NCI-H2227 treated with DMSO at 0.1 percent for 48 hours (cell line): ENCODE results near the gene SFRP2.

Experiments
- DNase-seq: peaks from one replicate; lab custom pipeline; 2025; lab: John Stamatoyannopoulos, UW

Gene SFRP2, protein sequence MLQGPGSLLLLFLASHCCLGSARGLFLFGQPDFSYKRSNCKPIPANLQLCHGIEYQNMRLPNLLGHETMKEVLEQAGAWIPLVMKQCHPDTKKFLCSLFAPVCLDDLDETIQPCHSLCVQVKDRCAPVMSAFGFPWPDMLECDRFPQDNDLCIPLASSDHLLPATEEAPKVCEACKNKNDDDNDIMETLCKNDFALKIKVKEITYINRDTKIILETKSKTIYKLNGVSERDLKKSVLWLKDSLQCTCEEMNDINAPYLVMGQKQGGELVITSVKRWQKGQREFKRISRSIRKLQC

DNA sequence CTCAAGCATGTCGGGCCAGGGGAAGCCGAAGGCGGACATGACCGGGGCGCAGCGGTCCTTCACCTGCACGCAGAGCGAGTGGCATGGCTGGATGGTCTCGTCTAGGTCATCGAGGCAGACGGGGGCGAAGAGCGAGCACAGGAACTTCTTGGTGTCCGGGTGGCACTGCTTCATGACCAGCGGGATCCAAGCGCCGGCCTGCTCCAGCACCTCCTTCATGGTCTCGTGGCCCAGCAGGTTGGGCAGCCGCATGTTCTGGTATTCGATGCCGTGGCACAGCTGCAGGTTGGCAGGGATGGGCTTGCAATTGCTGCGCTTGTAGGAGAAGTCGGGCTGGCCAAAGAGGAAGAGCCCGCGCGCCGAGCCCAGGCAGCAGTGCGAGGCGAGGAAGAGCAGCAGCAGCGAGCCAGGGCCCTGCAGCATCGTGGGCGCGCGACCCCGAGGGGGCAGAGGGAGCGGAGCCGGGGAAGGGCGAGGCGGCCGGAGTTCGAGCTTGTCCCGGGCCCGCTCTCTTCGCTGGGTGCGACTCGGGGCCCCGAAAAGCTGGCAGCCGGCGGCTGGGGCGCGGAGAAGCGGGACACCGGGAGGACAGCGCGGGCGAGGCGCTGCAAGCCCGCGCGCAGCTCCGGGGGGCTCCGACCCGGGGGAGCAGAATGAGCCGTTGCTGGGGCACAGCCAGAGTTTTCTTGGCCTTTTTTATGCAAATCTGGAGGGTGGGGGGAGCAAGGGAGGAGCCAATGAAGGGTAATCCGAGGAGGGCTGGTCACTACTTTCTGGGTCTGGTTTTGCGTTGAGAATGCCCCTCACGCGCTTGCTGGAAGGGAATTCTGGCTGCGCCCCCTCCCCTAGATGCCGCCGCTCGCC is at the start of gene SFRP2:
Gene SFRP2, minus strand, starts transcription at position 671 of the 864 bp plus-strand sequence. Its CDS starts 248 bp downstream, at position 423.
- no peak for DNase-seq

DNA sequence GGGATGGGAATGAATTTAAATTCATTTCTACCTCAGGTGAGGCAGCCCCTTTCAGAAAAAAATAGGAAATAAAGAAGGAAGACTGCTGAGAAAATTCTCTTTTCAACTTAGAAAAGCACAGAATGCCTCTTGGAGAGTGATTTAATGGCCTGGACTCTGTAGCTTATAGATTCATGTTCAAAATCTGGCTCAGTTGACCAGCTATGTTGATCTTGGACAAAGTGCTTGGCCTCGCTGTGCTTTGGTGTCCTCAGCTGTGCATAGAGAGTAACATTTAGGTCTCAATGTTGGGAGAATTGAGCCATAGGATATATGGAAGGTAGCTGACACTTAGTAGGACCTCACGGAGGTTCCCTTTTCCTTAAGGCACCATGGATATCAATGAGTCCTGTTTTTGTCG is 49.7 kb upstream of the SFRP2 start:
- DNase-seq, result no peak

DNA sequence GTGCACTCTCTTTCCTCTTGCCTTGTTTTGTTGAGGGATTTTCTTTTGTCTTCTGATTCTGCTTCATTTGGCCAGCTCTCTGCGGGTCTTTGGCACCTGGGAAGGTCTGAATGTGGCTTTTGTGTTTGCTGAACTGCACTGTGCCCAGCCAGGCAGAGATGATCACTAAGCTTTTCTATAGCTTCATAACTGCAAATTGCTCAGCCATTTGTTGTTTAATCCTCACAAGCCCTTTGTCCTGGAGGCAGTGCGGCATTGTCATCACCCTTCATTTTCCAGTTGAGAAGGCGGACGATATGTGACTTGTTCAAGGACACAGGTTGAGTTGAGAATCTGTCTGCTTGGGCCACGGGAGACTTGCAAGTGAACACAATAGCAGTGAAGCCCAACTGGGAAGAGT is 46.0 kb upstream of the SFRP2 start:
- DNase-seq, result no peak

DNA sequence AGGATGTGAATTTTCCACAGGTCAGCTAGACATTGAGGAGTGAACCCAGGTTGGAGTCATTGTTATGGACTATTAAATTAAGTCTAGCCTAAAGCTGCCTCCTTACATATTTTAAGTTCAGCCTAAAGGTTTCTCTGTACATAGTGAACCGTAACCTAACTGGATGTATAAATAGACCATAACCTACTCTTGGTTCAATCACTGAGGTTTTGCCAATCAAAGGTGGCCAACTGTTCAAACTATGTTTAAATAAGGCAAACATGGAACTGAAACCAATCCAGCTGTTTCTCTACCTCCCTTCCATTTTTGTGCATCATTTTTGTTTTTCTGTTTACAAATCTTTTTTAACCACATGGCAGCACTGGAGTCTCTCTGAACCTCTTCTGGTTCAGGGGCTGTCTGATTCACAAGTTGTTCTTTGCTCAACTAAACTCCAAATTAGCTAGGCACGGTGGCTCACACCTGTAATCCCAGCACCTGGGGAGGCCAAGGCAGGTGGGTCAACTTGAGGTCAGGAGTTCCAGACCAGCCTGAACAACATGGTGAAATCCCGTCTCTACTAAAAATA is 43.9 kb upstream of the SFRP2 start:
- no peak for DNase-seq

DNA sequence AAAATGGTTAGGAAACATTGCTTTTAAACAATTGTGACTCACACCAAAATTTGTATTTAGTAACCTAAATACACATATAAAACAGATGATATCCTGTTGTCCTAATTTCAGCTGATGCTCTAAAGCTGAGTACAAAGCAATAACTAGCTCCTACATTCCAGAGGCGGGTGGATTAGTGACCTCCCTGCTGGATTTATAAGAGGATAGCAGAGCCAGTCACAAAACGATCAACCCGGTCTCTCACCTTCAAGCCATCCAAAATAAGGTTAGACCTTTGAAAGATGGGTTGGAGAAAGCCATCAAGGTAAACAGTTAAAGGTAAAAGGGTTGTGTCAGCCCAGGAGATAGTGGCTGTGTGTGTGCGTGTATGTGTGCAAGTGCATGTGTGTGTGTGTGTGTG is 43.2 kb upstream of the SFRP2 start:
- no peak for DNase-seq

DNA sequence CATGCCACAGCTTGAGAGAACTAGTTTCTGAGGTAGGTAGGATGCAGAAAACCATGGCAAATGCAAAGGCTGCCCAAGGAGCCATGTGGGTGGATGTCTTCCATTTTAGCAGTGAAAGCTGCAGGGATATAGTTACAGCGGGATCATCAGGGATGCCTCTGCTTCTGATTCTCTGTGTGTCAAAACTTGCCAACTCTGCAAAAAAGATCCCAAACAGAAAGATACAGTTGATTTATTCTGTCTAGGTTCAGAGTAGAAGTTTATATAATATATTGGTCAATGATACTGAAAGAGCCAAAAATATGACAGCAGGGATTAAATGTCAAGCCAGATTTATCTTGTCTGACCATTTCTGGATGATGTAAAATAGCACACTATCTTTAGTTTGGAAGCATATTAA is 42.4 kb upstream of the SFRP2 start:
- DNase-seq, result no peak

DNA sequence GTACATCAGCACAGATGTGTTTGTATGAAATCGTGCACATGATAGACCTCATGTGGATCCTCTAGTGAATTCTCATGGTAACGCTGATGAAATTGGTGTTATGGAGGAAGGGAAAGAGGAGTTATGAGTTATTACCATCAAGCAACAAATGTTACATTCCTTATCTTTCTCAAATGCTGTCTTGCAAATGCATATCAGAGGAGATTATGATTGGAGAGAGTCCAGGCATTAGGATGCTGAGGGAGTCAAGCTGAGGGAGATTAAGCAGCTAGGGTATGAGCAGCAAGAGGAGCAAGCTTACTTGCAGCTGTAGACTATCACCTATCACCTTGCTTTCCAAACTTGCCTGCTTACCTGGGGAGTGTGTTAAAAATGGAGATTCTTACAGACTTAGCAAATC is 36.8 kb upstream of the SFRP2 start:
- DNase-seq, result no peak

DNA sequence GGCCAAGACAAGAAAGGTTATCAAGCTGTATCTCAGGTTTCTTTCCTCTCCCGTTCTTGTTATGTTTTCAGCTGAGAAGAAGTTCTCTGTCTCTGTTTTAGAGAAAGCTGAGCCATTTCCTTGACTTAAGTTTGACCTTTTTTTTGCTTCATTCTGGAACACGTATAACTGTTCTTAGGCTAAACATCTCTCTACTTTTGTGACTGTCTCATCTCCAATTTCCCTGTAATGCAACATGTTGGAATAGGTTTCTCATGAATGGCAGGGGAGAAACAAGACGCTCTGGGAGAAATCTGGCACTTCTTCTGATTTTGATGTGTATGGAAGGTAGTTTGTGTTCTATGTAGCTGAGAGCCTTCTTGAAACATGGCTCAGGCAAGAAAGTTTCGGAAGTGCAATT is 36.2 kb upstream of the SFRP2 start:
- DNase-seq, result no peak

DNA sequence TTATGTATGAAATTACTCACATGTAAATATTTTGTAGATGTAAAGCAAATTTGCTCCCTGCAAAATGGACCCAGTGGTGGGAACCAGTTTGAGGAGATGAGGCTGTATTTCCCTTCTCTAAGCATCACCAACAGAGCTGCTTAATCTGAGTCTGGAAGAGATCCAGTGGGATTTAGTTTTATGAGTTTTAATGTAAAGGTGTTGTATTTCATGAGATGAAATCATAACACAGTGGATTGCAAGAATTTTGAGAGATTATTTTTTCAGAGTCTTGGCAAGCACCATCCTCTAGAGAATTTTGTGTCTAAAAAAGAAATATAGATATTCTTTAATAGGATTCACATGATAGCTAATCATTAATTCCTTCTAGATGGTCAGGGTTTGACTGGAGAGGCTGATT is 35.6 kb upstream of the SFRP2 start:
- no peak for DNase-seq

DNA sequence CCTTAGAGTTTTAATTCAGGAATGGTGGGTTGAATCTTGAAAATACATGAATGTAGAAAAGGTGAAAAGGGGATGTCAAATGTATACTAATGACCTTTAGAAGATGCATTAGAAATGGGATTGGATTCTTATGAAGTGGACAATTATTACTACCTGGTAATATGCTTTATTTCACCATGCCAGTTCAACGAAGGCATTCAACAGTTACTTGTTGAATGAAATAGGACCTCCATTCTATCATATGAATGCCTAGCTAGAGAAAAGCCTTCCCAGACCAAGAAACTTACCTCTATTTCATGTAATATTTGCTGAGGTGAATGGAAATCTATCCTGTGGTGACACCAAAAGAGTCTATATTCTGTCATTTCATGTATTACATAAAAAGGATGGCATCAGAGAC is 34.6 kb upstream of the SFRP2 start:
- DNase-seq, result no peak

DNA sequence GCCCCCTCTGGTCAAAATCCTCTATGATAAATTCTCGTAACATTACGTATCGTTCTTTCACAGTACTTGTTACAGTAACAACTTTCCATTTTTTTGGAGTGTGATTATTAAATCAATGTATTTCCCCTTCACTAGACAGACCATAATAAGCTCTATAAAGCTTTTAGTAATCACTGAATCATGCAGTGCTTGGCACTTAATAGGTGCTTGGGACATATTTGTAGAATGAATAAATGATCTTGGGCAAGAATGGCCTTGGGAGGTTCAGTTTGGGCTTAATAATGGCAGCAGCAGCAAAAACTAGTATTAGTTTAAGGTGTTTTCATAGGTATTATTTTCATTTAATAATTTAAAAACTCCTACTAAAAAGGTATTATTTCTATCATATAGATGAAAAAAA is 33.4 kb upstream of the SFRP2 start:
- no peak for DNase-seq

DNA sequence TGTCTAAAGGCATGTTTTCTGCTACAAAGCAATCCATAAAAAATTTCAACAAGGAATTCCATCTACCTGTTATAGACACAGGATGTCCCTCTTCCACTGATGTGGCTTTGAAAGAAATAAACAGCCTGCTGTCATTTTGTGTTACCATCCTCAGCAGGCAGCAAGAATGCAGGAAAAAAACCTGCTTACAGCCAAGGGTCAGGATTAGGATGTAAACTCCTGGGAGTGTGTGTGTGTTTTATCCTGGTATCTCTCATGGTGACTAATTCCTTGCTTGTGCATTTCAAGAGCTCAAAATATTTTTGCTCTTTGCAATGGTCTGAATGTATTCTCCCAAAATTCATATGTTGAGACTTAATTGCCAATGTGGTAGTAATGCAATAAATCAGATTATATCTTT is 28.6 kb upstream of the SFRP2 start:
- DNase-seq, result no peak

DNA sequence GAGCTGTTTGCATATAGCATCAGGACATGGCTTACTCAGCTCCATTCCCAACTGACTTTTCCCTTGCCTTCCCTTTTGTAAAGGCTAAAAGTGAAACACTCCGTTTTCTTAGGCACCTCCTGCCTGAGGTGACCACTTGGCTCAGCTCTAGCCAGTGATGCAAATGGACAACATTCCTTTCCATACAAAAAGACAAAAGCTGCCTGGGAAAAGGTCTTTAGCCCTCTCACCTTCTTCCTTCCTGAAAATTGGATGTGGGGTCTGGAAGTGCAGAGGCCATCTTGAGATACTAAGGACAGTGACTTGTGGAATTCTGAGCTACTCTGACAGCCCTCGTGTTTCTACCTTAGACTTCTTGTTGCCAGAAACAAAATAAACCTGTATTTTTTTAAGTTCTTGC is 27.7 kb upstream of the SFRP2 start:
- DNase-seq, result no peak

DNA sequence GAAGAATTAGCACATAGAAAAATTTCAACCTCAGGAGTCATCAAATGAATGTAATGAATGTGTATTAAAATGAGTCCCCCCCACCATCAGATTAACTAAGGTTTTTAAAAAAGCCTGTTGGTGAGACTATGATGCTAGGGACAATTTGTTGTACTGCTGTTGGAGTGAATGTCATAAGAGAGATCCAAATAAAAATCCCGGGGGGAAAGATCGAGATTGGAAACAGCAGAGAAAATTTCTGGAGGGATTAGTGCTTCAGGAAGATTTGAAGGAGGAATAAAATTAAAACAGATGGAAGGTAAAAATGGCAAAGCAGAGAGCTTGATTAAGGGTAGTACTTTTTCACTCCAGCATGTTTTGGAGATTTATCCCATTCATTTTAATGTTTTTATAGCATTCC is 25.9 kb upstream of the SFRP2 start:
- no peak for DNase-seq

DNA sequence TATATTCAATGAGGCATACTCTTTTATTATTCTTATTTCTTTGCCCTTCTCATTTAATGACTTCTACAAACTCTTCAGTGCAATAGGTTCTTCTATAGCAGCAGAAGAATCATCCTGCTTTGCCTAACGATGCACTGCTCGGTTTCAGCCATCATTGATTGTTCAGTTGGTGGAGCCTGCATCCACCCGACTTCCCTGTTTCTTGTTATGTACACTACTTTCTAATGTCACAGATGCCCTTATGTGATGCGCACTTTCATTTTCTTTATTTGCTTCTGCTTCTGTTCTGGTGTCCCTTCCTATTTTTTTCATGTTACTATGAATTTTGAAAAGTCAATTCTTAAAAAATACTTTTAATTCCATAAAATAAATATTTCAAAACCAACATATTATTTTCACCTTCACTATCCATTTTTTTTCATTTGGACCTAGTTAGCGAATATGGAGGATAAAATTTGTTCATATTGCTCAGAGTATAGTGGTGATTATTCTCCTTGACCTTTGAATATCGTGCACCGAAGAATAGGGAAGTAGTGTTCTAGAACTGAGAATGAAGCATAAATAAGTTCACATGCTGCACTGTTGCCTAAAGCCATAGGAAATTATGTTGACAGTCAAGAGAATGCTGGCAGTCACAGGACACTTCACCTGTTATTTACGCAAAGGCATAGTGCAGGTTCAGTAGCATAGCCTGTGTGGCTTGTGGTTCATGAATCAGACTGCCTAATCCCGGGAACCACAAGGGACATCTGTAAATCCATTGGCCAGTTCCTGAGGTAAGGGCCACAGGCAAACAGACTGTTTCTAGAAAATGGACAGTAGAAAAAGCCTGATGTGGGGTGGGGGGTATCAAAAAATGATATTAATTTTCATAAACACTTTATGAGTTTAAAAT is 21.3 kb upstream of the SFRP2 start:
- DNase-seq, result no peak

DNA sequence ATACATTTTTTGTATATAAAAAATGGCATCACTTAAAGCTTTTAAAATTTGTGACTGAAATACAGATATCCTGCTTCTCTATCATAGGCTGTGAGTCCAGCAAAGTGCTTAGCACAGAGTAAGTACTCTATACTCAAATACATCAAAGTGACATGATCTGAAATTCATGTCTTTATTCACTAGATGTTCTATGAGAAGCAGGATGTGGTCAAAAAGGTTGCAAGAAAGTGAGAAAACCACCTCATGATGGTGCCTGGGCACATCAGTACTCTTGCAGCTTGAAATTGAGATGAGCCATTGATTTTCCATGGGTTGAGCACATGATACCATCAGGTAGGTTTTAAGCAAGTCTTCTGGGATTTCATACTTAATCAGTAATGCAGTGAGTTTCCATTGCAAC is 20.4 kb upstream of the SFRP2 start:
- DNase-seq, result no peak

DNA sequence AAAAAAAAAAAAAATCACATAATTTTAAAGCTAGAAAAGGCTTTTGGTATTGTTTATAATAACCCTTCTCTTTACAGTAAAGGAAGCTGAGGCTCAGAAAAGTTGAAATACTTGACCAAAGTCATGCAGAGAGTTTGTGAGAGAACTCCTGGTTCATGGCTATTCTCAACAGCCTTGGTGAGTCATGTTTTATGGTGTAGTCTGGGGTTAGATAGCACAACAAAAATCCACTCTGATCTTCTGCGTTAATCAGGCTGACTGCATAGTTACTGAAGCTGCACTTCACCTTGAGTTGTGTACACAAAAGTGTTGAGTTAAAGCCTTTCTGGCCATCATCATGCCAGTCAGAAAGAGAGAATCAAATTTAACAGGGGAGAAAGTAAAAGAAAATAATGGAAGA is 19.3 kb upstream of the SFRP2 start:
- no peak for DNase-seq

DNA sequence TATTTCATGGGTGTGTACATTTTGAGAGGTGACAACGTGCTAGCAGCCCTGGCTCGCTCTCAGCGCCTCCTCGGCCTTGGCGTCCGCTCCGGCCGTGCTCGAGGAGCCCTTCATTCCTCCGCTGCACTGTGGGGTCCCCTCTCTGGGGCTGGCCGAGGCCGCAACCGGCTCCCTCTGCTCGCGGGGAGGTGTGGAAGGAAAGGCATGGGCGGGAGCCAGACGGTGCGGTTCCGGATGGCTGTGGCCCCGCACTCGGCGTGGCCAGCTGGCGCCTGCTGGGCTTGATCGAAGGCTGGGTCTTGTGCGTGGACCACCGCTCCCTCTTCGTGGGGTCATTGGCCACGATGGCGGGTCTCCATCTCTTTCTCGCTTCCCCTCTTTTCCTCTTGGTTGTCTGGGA is 17.2 kb upstream of the SFRP2 start:
- no peak for DNase-seq

DNA sequence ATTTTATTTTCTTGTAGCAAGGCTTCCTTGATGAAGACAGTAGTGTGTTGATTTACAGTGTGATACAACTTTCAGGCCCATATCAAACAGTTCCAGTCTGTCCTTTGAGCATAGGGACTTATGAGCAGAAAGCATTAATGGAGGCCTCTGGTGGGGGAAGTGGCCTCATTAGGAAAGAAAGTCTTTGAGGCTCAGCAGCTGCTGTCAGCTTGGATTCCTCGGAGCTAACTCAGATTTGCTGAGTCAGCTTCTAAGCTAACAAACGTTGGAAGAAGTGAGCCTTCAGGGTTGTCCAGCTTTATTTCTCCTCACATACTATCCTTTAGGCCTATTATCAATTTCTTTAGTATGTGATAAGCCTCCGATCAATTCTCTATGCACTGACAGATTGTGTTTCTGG is 15.8 kb upstream of the SFRP2 start:
- DNase-seq, result no peak

DNA sequence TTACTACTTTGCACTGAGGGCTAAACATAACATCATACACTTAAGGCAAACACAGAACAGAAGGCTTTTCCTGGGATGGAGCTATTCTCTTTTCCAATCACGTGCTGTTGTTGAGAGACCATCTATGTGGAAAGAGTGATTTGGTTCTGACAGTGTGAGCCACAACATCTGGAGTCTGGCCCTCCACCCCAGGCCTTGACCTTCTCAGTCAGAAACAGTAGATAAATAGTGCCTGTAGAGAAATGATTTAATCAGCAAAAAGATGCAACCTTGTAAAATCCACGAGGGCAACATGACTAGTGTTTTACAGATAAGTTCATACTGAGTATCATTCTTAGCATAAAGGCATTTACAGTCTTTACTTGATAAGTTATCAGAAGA is 10.8 kb upstream of the SFRP2 start:
- DNase-seq, result no peak

DNA sequence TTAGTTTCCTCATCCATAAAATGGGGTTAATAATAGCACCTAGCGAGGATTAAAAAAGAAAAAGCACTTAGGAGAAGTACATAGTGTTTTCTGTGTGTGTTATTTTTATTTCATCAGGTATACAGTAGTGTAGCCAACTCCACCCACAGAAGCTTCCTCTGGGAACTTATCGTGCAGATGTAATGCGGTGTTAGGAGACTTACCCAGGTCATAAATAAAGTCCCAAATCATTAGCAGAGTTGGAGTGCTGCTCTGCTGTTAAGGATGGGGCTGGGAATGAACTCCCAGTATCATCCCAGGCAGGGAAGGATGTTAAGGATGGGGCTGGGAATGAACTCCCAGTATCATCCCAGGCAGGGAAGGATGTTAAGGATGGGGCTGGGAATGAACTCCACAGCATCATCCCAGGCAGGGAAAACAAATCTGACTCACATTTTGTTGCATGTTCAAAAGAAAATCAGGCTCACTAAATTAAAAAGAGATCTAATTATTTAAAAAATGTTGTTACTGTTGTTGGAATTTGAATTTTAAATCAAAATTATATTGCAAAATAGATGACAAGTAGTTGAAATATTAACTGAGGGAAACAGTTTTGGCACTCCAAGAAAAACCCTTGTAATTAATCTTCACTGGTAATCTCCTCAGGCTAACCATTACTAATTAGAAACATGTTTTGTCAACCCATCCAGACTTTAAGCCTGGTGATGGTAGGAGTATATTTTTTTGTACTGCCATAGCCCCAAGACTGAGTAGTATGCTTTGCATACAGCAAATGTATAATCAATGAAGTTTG is 10.2 kb upstream of the SFRP2 start:
- no peak for DNase-seq

DNA sequence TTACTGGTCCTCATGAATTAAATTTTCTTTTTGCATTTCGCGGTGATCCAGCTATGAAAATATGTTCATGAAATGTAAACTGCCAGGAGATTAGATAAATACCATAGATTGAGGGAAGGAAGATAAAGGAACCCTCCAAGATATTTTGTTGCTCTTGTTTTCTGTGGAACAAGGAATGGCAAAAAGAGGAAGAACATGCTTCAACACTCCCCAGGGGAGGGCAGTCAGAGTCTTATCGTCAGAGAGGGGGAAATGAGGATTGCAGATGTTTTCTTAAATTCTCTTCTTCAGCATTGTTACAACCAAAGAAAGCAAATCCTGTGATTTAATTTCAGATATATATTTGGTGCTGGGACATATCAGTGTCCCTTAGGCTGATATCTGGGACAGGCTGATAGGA is 9.5 kb upstream of the SFRP2 start:
- DNase-seq, result no peak
